ENCODE data around the gene DYNC2I2. TPM values are rescaled to one million over a fixed set of nuclear protein-coding genes. Genes with fewer than 3 reads are reported as not detected.
A peak's percentile ranks its signal among the peaks of the same experiment; 100 is the strongest.

DYNC2I2 gene
- total and polyA plus RNA-seq, 4 donors: 10.9 to 58.0 (median 19.6) TPM

- TF ChIP-seq, protein P1, sequence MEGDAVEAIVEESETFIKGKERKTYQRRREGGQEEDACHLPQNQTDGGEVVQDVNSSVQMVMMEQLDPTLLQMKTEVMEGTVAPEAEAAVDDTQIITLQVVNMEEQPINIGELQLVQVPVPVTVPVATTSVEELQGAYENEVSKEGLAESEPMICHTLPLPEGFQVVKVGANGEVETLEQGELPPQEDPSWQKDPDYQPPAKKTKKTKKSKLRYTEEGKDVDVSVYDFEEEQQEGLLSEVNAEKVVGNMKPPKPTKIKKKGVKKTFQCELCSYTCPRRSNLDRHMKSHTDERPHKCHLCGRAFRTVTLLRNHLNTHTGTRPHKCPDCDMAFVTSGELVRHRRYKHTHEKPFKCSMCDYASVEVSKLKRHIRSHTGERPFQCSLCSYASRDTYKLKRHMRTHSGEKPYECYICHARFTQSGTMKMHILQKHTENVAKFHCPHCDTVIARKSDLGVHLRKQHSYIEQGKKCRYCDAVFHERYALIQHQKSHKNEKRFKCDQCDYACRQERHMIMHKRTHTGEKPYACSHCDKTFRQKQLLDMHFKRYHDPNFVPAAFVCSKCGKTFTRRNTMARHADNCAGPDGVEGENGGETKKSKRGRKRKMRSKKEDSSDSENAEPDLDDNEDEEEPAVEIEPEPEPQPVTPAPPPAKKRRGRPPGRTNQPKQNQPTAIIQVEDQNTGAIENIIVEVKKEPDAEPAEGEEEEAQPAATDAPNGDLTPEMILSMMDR (IDR thresholded peaks at IDR 0.05; ENCODE audit: low read depth, low read length, missing input control): no peak
- TF ChIP-seq HNF4G (IDR thresholded peaks at IDR 0.05): no peak
Measured at GRCh38 chr9:128637656-128638055, 19.0 kb downstream of the DYNC2I2 start (continued).

DNA sequence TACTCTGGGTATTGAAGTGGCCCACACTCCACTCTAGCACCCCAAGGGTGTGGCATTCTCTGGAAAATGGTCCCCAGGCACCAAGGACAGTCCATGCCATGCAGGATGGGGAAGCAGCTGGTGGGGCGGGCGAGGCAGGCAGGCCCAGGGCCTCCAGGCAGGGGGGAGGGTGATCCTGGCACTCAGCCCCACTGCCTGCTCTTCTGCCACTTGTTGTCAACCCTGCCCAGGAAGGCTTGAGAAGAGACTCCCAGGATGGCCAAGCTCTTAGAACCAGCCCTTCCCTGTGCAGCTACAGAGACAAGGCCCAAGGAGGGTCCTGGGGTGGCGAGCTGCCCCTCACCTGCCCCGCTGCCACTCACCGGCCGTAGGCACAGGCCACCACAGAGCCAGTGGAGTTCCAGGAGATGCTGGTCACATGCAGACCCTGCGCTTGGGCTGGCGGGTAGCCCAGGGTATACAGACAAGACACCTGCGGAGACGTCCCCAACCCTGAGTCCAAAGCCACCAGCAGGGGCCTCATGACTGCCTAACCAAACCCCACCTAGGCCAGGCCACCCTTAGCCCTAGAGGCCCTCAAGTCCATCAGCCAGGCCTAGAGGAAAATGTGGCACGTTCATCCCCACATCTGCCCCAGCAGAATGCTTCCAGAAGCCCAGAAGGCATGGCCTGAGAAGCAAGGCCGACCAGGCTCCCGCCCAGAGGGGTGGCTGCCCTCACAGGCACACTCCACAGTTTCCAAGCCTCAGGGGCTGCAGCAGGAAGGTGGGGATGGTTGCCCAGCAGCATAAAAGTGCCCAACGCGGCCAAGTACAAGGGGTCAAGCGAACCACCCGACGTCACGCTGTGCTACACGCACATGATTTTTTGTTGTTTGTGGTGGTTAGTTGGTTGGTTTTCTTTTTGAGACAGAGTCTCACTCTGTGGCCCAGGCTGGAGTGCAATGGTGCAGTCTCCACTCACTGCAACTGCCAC lies 19.8 kb downstream of the DYNC2I2 start:
- Histone ChIP-seq H3K9ac (ENCODE audit: low read depth in 1 of 2, low read length in 2 of 2) (no peak overlapping the region), H3K27me3 (ENCODE audit: control insufficient read depth in 4 of 4, insufficient read depth in 4 of 4, low read length in 3 of 4) (no peaks in the 10 kb centered on the region), H3K9me3 (ENCODE audit: control insufficient read depth in 4 of 4, low read length in 3 of 4) (no peaks in the 10 kb centered on the region), H3K4me1 (ENCODE audit: control insufficient read depth in 4 of 4, insufficient read depth in 4 of 4, low read length in 3 of 4) (peaks cover 8 to 26% (median 17%) of the 10 kb centered on the region in 4 donors), H3K27ac (ENCODE audit: low read depth in 1 of 2, low read length in 2 of 2) (peak overlapping the region in 1 of 2 donors; percentile 80), H3K36me3 (ENCODE audit: control insufficient read depth in 4 of 4, insufficient read depth in 3 of 4, low read depth in 1 of 4, low read length in 3 of 4) (peaks cover 10 to 20% (median 16%) of the 10 kb centered on the region in 4 donors), H3K4me3 (ENCODE audit: low read depth in 1 of 3, low read length in 3 of 3) (no peak overlapping the region)
- no peak for DNase-seq (ENCODE audit: low spot score)
- TF ChIP-seq RAD21 (IDR thresholded peaks at IDR 0.05) (no peak), ZBTB33 (IDR thresholded peaks at IDR 0.05) (no peak)
- 92% methylated on average over 20 of the region's 20 CpGs for WGBS

DNA sequence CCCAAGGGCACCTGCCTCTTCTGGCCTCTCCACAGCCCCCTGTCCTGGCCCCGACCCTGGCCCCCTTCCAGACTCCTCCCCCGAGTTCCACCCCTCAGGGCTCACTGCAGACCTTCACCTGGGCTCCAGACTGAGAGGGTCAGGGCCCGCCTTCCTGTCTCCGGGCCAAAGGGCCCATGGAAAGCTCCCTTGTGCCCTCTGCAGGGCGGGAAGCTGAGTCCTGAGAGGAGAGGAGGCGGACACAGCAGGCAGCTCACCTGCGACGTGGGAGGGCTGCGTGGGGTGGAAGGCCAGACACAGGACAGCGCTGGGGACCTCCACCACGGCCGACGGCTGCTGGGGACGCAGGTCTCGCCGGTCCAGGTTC lies 20.6 kb downstream of the DYNC2I2 start:
- peak overlapping the region; percentile 51 to 72 (median 53) for H3K4me3 ChIP-seq (ENCODE audit: low read depth in 1 of 3, low read length in 3 of 3)
- peak overlapping the region; percentile 80 for H3K27ac ChIP-seq (ENCODE audit: low read depth in 1 of 2, low read length in 2 of 2)
- peak; percentile 80 for DNase-seq (ENCODE audit: low spot score)
- no peaks in the 10 kb centered on the region for H3K27me3 ChIP-seq (ENCODE audit: control insufficient read depth in 4 of 4, insufficient read depth in 4 of 4, low read length in 3 of 4)
- H3K4me1 ChIP-seq (ENCODE audit: control insufficient read depth in 4 of 4, insufficient read depth in 4 of 4, low read length in 3 of 4): peaks cover 8 to 26% (median 17%) of the 10 kb centered on the region in 4 donors
- no peak overlapping the region for H3K9ac ChIP-seq (ENCODE audit: low read depth in 1 of 2, low read length in 2 of 2)
- WGBS: 29% methylated on average over 16 of the region's 16 CpGs
- H3K36me3 ChIP-seq (ENCODE audit: control insufficient read depth in 4 of 4, insufficient read depth in 3 of 4, low read depth in 1 of 4, low read length in 3 of 4): peaks cover 14 to 20% (median 17%) of the 10 kb centered on the region in 4 donors
- TF ChIP-seq, protein P1 (IDR thresholded peaks at IDR 0.05; ENCODE audit: low read depth, low read length, missing input control): peak; percentile 55
- TF ChIP-seq YY1 (IDR thresholded peaks at IDR 0.05) (no peak), HNF4A (conservative IDR thresholded peaks at IDR 0.05) (peak; percentile 49 to 51), EGR1 (IDR thresholded peaks at IDR 0.05; ENCODE audit: low read depth in 2 of 2) (no peak), RAD21 (IDR thresholded peaks at IDR 0.05) (peak; percentile 82 to 85), SP1 (IDR thresholded peaks at IDR 0.05) (peak; percentile 37), GABPA (IDR thresholded peaks at IDR 0.05 in 1 of 2, conservative IDR thresholded peaks at IDR 0.05 in 1 of 2) (peak in 1 of 2 donors; percentile 35), RXRA (IDR thresholded peaks at IDR 0.05) (peak; percentile 59 to 68)
- TF ChIP-seq, protein P2, sequence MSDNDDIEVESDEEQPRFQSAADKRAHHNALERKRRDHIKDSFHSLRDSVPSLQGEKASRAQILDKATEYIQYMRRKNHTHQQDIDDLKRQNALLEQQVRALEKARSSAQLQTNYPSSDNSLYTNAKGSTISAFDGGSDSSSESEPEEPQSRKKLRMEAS (IDR thresholded peaks at IDR 0.05): no peak
- no peaks in the 10 kb centered on the region for H3K9me3 ChIP-seq (ENCODE audit: control insufficient read depth in 4 of 4, low read length in 3 of 4)
